Measurements from ENCODE around the gene TSHZ2. TPM values are rescaled to one million over a fixed set of nuclear protein-coding genes. Genes with fewer than 3 reads are reported as not detected.

Gene TSHZ2
- total RNA-seq, 4 donors from 2014 or later: 35.6 to 83.5 (median 48.8) TPM

GRCh38 chr20:53129563-53129962, 157.4 kb downstream of the TSHZ2 start:
- DNase-seq (ENCODE audit: low spot score) (no peak), ATAC-seq (ENCODE audit: low FRiP score) (no peak)
- no peak for TF ChIP-seq CTCF (IDR thresholded peaks at IDR 0.05)

GRCh38 chr20:53130795-53131194, 158.6 kb downstream of the TSHZ2 start:
- no peak for TF ChIP-seq CTCF (IDR thresholded peaks at IDR 0.05)
- ATAC-seq (ENCODE audit: low FRiP score) (no peak), DNase-seq (ENCODE audit: low spot score) (no peak)

GRCh38 chr20:53133125-53133524, 161.0 kb downstream of the TSHZ2 start:
- no peak for ATAC-seq (ENCODE audit: low FRiP score)
- DNase-seq (ENCODE audit: low spot score): no peak
- TF ChIP-seq CTCF (IDR thresholded peaks at IDR 0.05): no peak

- no peak for TF ChIP-seq CTCF (IDR thresholded peaks at IDR 0.05)
- no peak for ATAC-seq (ENCODE audit: low FRiP score)
- DNase-seq (ENCODE audit: low spot score): no peak
These were observed 161.5 kb downstream of the TSHZ2 start for GRCh38 chr20:53133628-53134027.

- TF ChIP-seq CTCF (IDR thresholded peaks at IDR 0.05): no peak
These were observed 164.3 kb downstream of the TSHZ2 start for GRCh38 chr20:53136473-53136872.

GRCh38 chr20:53138454-53139262, 166.5 kb downstream of the TSHZ2 start:
- DNase-seq (ENCODE audit: low spot score): no peak
- ATAC-seq (ENCODE audit: low FRiP score): no peak
- no peak for TF ChIP-seq CTCF (IDR thresholded peaks at IDR 0.05)

More at GRCh38 chr20:53136473-53136872, 164.3 kb downstream of the TSHZ2 start:
- no peak for ATAC-seq (ENCODE audit: low FRiP score)
- no peak for DNase-seq (ENCODE audit: low spot score)
